Transverse colon (tissue), 4 donors: ENCODE measurements around the gene DSG2. TPM values are rescaled to one million over a fixed set of nuclear protein-coding genes. Genes with fewer than 3 reads are reported as not detected.

Source experiments
- DNase-seq: peaks from one replicate; pipeline ENCODE4 v3.0.0-alpha.2; 2019
- H3K27ac ChIP-seq, 4 donors: fragments of 200-600 bp; sonication (generic); 2 replicates each; pipeline ENCODE4 v1.5.1; 2016 to 2018; ENCODE audit warnings: inconsistent platforms in 4 of 4
- H3K27me3 ChIP-seq: fragments of 200-600 bp; sonication (generic); 2 replicates; pipeline ENCODE4 v1.5.1; 2017; ENCODE audit warnings: inconsistent platforms
- H3K36me3 ChIP-seq, 4 donors: fragments of 200-600 bp; sonication (generic); 2 replicates each; pipeline ENCODE4 v1.5.1; 2017 to 2019; ENCODE audit warnings: inconsistent platforms in 4 of 4
- H3K4me1 ChIP-seq, 4 donors: fragments of 200-600 bp; sonication (generic); 2 replicates each; pipeline ENCODE4 v1.5.1; 2017 to 2020; ENCODE audit warnings: inconsistent platforms in 4 of 4
- H3K4me3 ChIP-seq, 4 donors: fragments of 200-600 bp; sonication (generic); 1 replicate in 1 of 4; 2 replicates in 3 of 4; pipeline versions ENCODE4 v1.5.1 to v1.6.1; 2017 to 2019; ENCODE audit warnings: inconsistent platforms in 4 of 4
- H3K9me3 ChIP-seq, 2 donors: fragments of 200-600 bp; sonication (generic); 2 replicates each; pipeline ENCODE4 v1.5.1; 2017 to 2019; ENCODE audit warnings: inconsistent platforms in 2 of 2
- CTCF ChIP-seq, 5 experiments: fragments of 200-600 bp in 3 of 5; fragments of 450-650 bp in 2 of 5; sonication (generic) in 3 of 5; IDR thresholded peaks; 1 replicate in 2 of 5; 2 replicates in 3 of 5; pipeline ENCODE4 v1.5.1; 2016 to 2017; ENCODE audit warnings: antibody characterized with exemption in 5 of 5, inconsistent platforms in 3 of 5, mild to moderate bottlenecking in 2 of 5, moderate library complexity in 1 of 5
- EP300 ChIP-seq: sonication (generic); formaldehyde crosslinking; IDR thresholded peaks from one replicate; pipeline ENCODE4 v1.6.1; 2017; ENCODE audit warnings: antibody characterized with exemption, low read depth
- POLR2A ChIP-seq: fragments of 450-650 bp; IDR thresholded peaks from one replicate; pipeline ENCODE4 v1.6.1; 2016; ENCODE audit warnings: antibody characterized with exemption, mild to moderate bottlenecking, moderate library complexity
- POLR2AphosphoS5 ChIP-seq, 3 donors: sonication (generic); formaldehyde crosslinking; IDR thresholded peaks; one replicate each; pipeline ENCODE4 v1.6.1; 2016; ENCODE audit warnings: antibody characterized with exemption in 3 of 3
- WGBS, 2 donors: methylation state at CpG; one replicate each; pipeline ENCODE4 v1.1.5; 2018; ENCODE audit warnings: low coverage in 1 of 2; 5-methylcytosine and 5-hydroxymethylcytosine counted together
- in situ Hi-C, 4 donors: fragments of 200-750 bp; cut with MboI; loops; one replicate each; pipeline versions ENCODE4 v1.15.0 to v1.15.1; 2017; ENCODE audit warnings: low sequenced_read_pairs in 3 of 4, low pct_ligation_motif_present in 1 of 4, low pct_unique_long_range_greater_than_20kb in 1 of 4
- intact Hi-C: fragments of 100-400 bp; cut with DNase I; formaldehyde crosslinking; loops from one replicate; pipeline ENCODE4 v1.15.1; 2023; ENCODE audit warnings: low total_unique reads
- total RNA-seq, 4 donors: library from RNA; depleted of rRNA; stranded (reverse); fragments of >200 nt; gene quantifications; one replicate each; pipeline ENCODE4 v1.1.0, GENCODE V29; 2016

DSG2 gene
- total RNA-seq, 4 donors from 2014 or later = 59.3 to 272 (median 198) TPM

GRCh38 chr18:31585991-31586390 lies 88.0 kb downstream of the DSG2 start:
- Histone ChIP-seq H3K9me3 (no peaks in the 10 kb centered on the region), H3K36me3 (no peaks in the 10 kb centered on the region), H3K4me1 (peaks cover 0 to 9% (median 0%) of the 10 kb centered on the region in 4 donors), H3K27me3 (no peaks in the 10 kb centered on the region), H3K4me3 (no peak overlapping the region), H3K27ac (no peak overlapping the region)
- in situ Hi-C loops = no loop called here
- intact Hi-C loops = no loop called here
- WGBS, 2 donors = 69 to 85% methylated on average over 3 to 5 of the region's 5 CpGs
- TF ChIP-seq CTCF (IDR thresholded peaks at IDR 0.05) = no peak
- no peak for TF ChIP-seq EP300
- no peak for TF ChIP-seq POLR2AphosphoS5 (IDR thresholded peaks at IDR 0.05)
- DNase-seq = no peak

GRCh38 chr18:31586616-31587015 lies 88.6 kb downstream of the DSG2 start:
- WGBS, 2 donors = 82 to 87% methylated on average over 5 of the region's 5 CpGs
- no peak for TF ChIP-seq POLR2A
- TF ChIP-seq CTCF (IDR thresholded peaks at IDR 0.05) = no peak
- no peak for TF ChIP-seq POLR2AphosphoS5 (IDR thresholded peaks at IDR 0.05)
- no peak for TF ChIP-seq EP300
- Histone ChIP-seq H3K27me3 (no peaks in the 10 kb centered on the region), H3K4me3 (no peak overlapping the region), H3K27ac (no peak overlapping the region), H3K9me3 (no peaks in the 10 kb centered on the region), H3K4me1 (peaks cover 0 to 5% (median 0%) of the 10 kb centered on the region in 4 donors), H3K36me3 (no peaks in the 10 kb centered on the region)
- no peak for DNase-seq
- intact Hi-C loops = no loop called here
- in situ Hi-C loops = no loop called here

GRCh38 chr18:31587529-31587928 lies 89.6 kb downstream of the DSG2 start:
- Histone ChIP-seq H3K27ac (no peak overlapping the region), H3K9me3 (no peaks in the 10 kb centered on the region), H3K4me3 (no peak overlapping the region), H3K36me3 (no peaks in the 10 kb centered on the region), H3K4me1 (no peaks in the 10 kb centered on the region), H3K27me3 (no peaks in the 10 kb centered on the region)
- intact Hi-C loops (no loop called here), in situ Hi-C loops (no loop called here)
- no peak for TF ChIP-seq CTCF (IDR thresholded peaks at IDR 0.05)
- no peak for TF ChIP-seq POLR2A
- no peak for TF ChIP-seq POLR2AphosphoS5 (IDR thresholded peaks at IDR 0.05)
- TF ChIP-seq EP300 = no peak
- no peak for DNase-seq
- 78 to 83% methylated on average over 4 of the region's 4 CpGs for WGBS, 2 donors

GRCh38 chr18:31590570-31590969 lies 92.6 kb downstream of the DSG2 start:
- Histone ChIP-seq H3K4me3 (no peak overlapping the region), H3K4me1 (no peaks in the 10 kb centered on the region), H3K9me3 (no peaks in the 10 kb centered on the region), H3K27ac (no peak overlapping the region), H3K27me3 (no peaks in the 10 kb centered on the region), H3K36me3 (no peaks in the 10 kb centered on the region)
- 88 to 95% methylated on average over 7 to 8 of the region's 8 CpGs for WGBS, 2 donors
- intact Hi-C loops (no loop called here), in situ Hi-C loops (no loop called here)
- no peak for TF ChIP-seq POLR2AphosphoS5 (IDR thresholded peaks at IDR 0.05)
- TF ChIP-seq EP300 = no peak
- no peak for TF ChIP-seq CTCF (IDR thresholded peaks at IDR 0.05)
- no peak for TF ChIP-seq POLR2A
- no peak for DNase-seq
